IMR-90 (cell line): Measurements from ENCODE around the gene CNTN4. TPM values are rescaled to one million over a fixed set of nuclear protein-coding genes. Genes with fewer than 3 reads are reported as not detected.
A peak's percentile ranks its signal among the peaks of the same experiment; 100 is the strongest.

Source experiments
- ATAC-seq: fragments of 200-7000 bp; cut with Tn5 transposase; 2 replicates; pipeline ENCODE4 v1.9.1; 2020; ENCODE audit warnings: low read depth, mild to moderate bottlenecking, moderate library complexity
- BruUV-seq: library from RNA; stranded (reverse); fragments of 400-500 nt; replicated peaks from 2 replicates; lab custom pipeline; 2021; lab: Mats Ljungman, UMichigan
- CTCF ChIA-PET: fragments of 300-600 bp; formaldehyde crosslinking; extraction: SDS; loops from one replicate; lab custom pipeline; 2021; ENCODE audit warnings: antibody characterized with exemption; lab: Yijun Ruan, JAX
- POLR2A ChIA-PET: fragments of 300-600 bp; sonication (Branson Sonifier 250); formaldehyde crosslinking; loops from one replicate; lab custom pipeline; 2022; ENCODE audit warnings: antibody characterized with exemption; ENCODE audit not compliant: unreplicated experiment; lab: Charles Lee
- DNase-seq: peaks from one replicate; pipeline ENCODE4 v3.0.0; 2013
- H2AFZ ChIP-seq: replicated peaks from 2 replicates; pipeline ENCODE3; 2013; ENCODE audit warnings: low read length, mild to moderate bottlenecking; ENCODE audit not compliant: poor library complexity
- H2AK5ac ChIP-seq: 2 replicates; pipeline ENCODE4 v1.6.1; 2013; ENCODE audit warnings: low read depth, low read length, inconsistent platforms
- H2AK9ac ChIP-seq: replicated peaks from 2 replicates; pipeline ENCODE3; 2013; ENCODE audit warnings: mild to moderate bottlenecking, low read depth, low read length, moderate library complexity; ENCODE audit not compliant: poor library complexity
- H2BK120ac ChIP-seq: 2 replicates; pipeline ENCODE4 v1.6.1; 2013; ENCODE audit warnings: low read depth, low read length, inconsistent platforms
- H2BK15ac ChIP-seq: 3 replicates; pipeline ENCODE4 v1.6.1; 2013; ENCODE audit warnings: low read depth, low read length, inconsistent platforms
- H2BK20ac ChIP-seq: 2 replicates; pipeline ENCODE4 v1.6.1; 2013; ENCODE audit warnings: low read depth, mild to moderate bottlenecking, inconsistent platforms, low read length, moderate library complexity
- H2BK5ac ChIP-seq: 2 replicates; pipeline ENCODE4 v1.6.1; 2013; ENCODE audit warnings: mild to moderate bottlenecking, low read depth, low read length, inconsistent platforms; ENCODE audit not compliant: poor library complexity, severe bottlenecking
- H3K14ac ChIP-seq: replicated peaks from 2 replicates; pipeline ENCODE4 v1.6.1; 2013; ENCODE audit warnings: low read depth, low read length, inconsistent platforms
- H3K18ac ChIP-seq: 2 replicates; pipeline ENCODE4 v1.6.1; 2013; ENCODE audit warnings: low read depth, low read length, control low read depth
- H3K23ac ChIP-seq: 2 replicates; pipeline ENCODE4 v1.6.1; 2013; ENCODE audit warnings: low read depth, low read length, inconsistent platforms
- H3K27ac ChIP-seq: 2 replicates; pipeline ENCODE4 v1.5.1; 2013; ENCODE audit warnings: mild to moderate bottlenecking, control low read depth, low read length; ENCODE audit not compliant: insufficient read depth
- H3K27me3 ChIP-seq: 2 replicates; pipeline ENCODE4 v1.6.1; 2013; ENCODE audit warnings: low read length; ENCODE audit not compliant: control insufficient read depth, insufficient read depth
- H3K36me3 ChIP-seq: 2 replicates; pipeline ENCODE4 v1.6.1; 2013; ENCODE audit warnings: low read length, mixed read lengths; ENCODE audit not compliant: control insufficient read depth, insufficient read depth
- H3K4ac ChIP-seq: 2 replicates; pipeline ENCODE4 v1.6.1; 2013; ENCODE audit warnings: low read depth, low read length, inconsistent platforms
- H3K4me1 ChIP-seq: 2 replicates; pipeline ENCODE4 v1.6.1; 2013; ENCODE audit warnings: low read length, mixed read lengths; ENCODE audit not compliant: control insufficient read depth, insufficient read depth
- H3K4me2 ChIP-seq: 2 replicates; pipeline ENCODE4 v1.6.1; 2013; ENCODE audit warnings: low read depth, mild to moderate bottlenecking, control low read depth, low read length, moderate library complexity
- H3K4me3 ChIP-seq: 2 replicates; pipeline ENCODE4 v1.5.1; 2013; ENCODE audit warnings: low read depth, mild to moderate bottlenecking, control low read depth, low read length, moderate library complexity; ENCODE audit not compliant: insufficient read depth
- H3K56ac ChIP-seq: 2 replicates; pipeline ENCODE4 v1.6.1; 2013; ENCODE audit warnings: low read length, inconsistent platforms; ENCODE audit not compliant: insufficient read depth; ENCODE audit errors: extremely low read depth
- H3K79me1 ChIP-seq, 2 experiments: 2 replicates each; pipeline ENCODE4 v1.6.1; 2013; ENCODE audit warnings: low read length in 2 of 2, inconsistent platforms in 1 of 2, low read depth in 1 of 2
- H3K9ac ChIP-seq: 2 replicates; pipeline ENCODE4 v1.6.1; 2013; ENCODE audit warnings: low read depth, low read length, control low read depth
- H3K9me1 ChIP-seq: 2 replicates; pipeline ENCODE4 v1.6.1; 2013; ENCODE audit warnings: low read length, inconsistent platforms; ENCODE audit not compliant: insufficient read depth
- H3K9me3 ChIP-seq: 2 replicates; pipeline ENCODE4 v1.6.1; 2013; ENCODE audit warnings: low read length; ENCODE audit not compliant: control insufficient read depth, insufficient read depth
- H4K20me1 ChIP-seq: 2 replicates; pipeline ENCODE4 v1.6.1; 2013; ENCODE audit warnings: low read length, inconsistent platforms; ENCODE audit not compliant: insufficient read depth
- H4K5ac ChIP-seq: 2 replicates; pipeline ENCODE4 v1.6.1; 2013; ENCODE audit warnings: mild to moderate bottlenecking, low read depth, low read length, control low read depth
- H4K8ac ChIP-seq, 2 experiments: 2 replicates each; pipeline ENCODE4 v1.6.1; 2013; ENCODE audit warnings: low read depth in 2 of 2, low read length in 2 of 2, control low read depth in 1 of 2, inconsistent platforms in 1 of 2
- H4K91ac ChIP-seq: 2 replicates; pipeline ENCODE4 v1.6.1; 2013; ENCODE audit warnings: low read depth, low read length, inconsistent platforms; ENCODE audit not compliant: insufficient read depth
- MAFK ChIP-seq: IDR thresholded peaks from 2 replicates; pipeline ENCODE4 v1.6.1; 2012; ENCODE audit warnings: low read depth, low read length, improper control_type of control experiment
- MXI1 ChIP-seq: IDR thresholded peaks from 2 replicates; pipeline ENCODE4 v1.6.1; 2012; ENCODE audit warnings: low read depth, mild to moderate bottlenecking, low read length, moderate library complexity, borderline replicate concordance
- RCOR1 ChIP-seq: IDR thresholded peaks from 2 replicates; pipeline ENCODE4 v1.6.1; 2012; ENCODE audit warnings: mild to moderate bottlenecking, low read length, improper control_type of control experiment; ENCODE audit not compliant: insufficient replicate concordance
- WGBS, 2 experiments: methylation state at CpG; one replicate each; pipeline versions ENCODE4 v1.1.5 to v1.1.7; 2013; ENCODE audit warnings: missing lambda C conversion rate in 2 of 2; ENCODE audit not compliant: insufficient read length in 1 of 2; ENCODE audit errors: extremely low coverage in 2 of 2; 5-methylcytosine and 5-hydroxymethylcytosine counted together
- dilution Hi-C: fragments of 300-500 bp; cut with HindIII; formaldehyde crosslinking; loops from one replicate; pipeline ENCODE4 v1.14.3; 2018; ENCODE audit warnings: low sequenced_read_pairs; ENCODE audit not compliant: unreplicated experiment
- in situ Hi-C: fragments of 300-500 bp; cut with MboI; formaldehyde crosslinking; loops from 3 replicates; pipeline ENCODE4 v1.14.3; 2019; ENCODE audit warnings: low sequenced_read_pairs, inconsistent platforms, mixed read lengths
- intact Hi-C: fragments of 100-400 bp; cut with micrococcal nuclease; formaldehyde crosslinking; loops from 2 replicates; pipeline ENCODE4 v1.10.0; 2022
- polyA plus RNA-seq, 3 experiments: library from polyadenylated mRNA; depleted of rRNA; stranded (reverse); fragments of >200 nt; gene quantifications; 2 replicates each; pipeline ENCODE4 v1.2.3, GENCODE V29; 2012; ENCODE audit warnings: low replicate concordance in 1 of 3
- total RNA-seq: library from RNA; depleted of rRNA; stranded (reverse); fragments of >200 nt; gene quantifications from 2 replicates; pipeline ENCODE4 v1.2.3, GENCODE V29; 2012

Gene CNTN4
- total and polyA plus RNA-seq, 2 of the 4 experiments (the other 2 are of a cell fraction), result under 0.01 TPM; not detected in 1

DNA sequence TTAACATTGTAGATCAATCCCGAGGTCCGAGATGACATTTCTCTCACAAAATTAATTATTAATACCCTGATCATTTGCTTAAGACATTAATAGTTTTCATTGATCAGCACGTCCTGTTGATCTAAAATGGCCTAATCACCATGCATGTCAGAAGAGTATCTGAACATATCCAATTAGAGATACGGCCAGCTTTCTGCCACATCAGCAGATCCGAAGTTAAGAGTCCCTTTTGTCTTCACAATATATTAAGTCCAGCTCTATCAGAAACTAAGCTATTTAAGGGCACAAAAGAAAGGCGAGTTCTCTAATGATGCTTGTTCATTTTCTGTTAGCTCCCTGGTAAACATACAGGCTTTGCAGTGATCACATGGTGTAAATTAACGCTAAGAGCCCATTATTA is 470.3 kb downstream of the CNTN4 start:
- Histone ChIP-seq H4K5ac (no peak overlapping the region), H3K4me2 (no peak overlapping the region), H3K9ac (no peak overlapping the region), H3K9me3 (peaks cover 6% of the 10 kb centered on the region; the same call in 1 of the 2 replicates), H3K4me1 (no peaks in the 10 kb centered on the region), H3K9me1 (no peaks in the 10 kb centered on the region), H3K14ac (no peak overlapping the region), H4K20me1 (no peaks in the 10 kb centered on the region), H2BK120ac (no peak overlapping the region), H3K27me3 (no peaks in the 10 kb centered on the region), H4K91ac (no peak overlapping the region), H2BK15ac (no peak overlapping the region), H4K8ac (no peak overlapping the region), H3K79me1 (no peaks in the 10 kb centered on the region), H3K27ac (no peak overlapping the region), H2AK9ac (no peak overlapping the region), H3K23ac (no peak overlapping the region), H2AFZ (no peak overlapping the region), H3K18ac (no peak overlapping the region), H3K36me3 (no peaks in the 10 kb centered on the region), H2BK5ac (no peak overlapping the region), H2AK5ac (no peak overlapping the region), H3K4ac (no peak overlapping the region), H3K56ac (no peak overlapping the region), H3K4me3 (no peak overlapping the region), H2BK20ac (no peak overlapping the region)
- POLR2A ChIA-PET, result no interaction called here
- in situ Hi-C loops (no loop called here), intact Hi-C loops (no loop called here), dilution Hi-C loops (no loop called here)
- CTCF ChIA-PET, result no interaction called here
- ATAC-seq, result no peak
- TF ChIP-seq MXI1 (no peak), RCOR1 (no peak), MAFK (peak; percentile 58)
- no TSS peak for BruUV-seq
- WGBS, 2 experiments, result 42% methylated on average over 2 of the region's 7 CpGs; no CpG with 5 or more reads in 1 of the 2 experiments
- DNase-seq, result no peak
